GM19238 (cell line): ENCODE data around the gene ADAM20.
"Not testable (repeated sequence)": the region's sequence is repeated elsewhere in the genome, so short reads cannot be mapped to it uniquely, and the experiment has no call there.

Experiments used
- DNase-seq: peaks from one replicate; pipeline ENCODE4 v3.0.0; 2011; ENCODE audit warnings: low spot score; ENCODE audit not compliant: insufficient read length

Gene ADAM20

GRCh38 chr14:70534904-70535303 lies at the start of gene ADAM20:
ADAM20 (minus strand) TSS chr14:70535004; CDS start chr14:70524757, 10,247 bp downstream.
- no peak for DNase-seq

DNA sequence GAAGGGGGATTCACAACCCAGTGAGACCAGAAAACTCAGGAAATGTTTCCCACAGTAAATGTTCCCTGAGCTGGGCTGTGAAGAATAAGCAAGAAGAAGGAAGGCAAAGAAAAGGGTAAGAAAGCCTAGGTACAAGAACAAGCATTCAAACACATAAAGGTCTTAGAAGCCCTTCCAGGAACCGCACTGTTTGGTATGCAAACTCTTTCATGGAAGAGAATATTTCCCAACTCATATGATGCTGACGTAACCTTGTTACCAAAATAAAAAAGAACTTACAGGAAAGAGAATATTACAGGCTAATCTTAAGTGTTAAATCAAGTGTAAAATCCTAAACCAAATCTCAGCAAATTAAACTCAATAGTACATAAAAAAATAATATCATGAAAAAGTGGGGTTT lies 42.1 kb upstream of the ADAM20 start:
- no peak for DNase-seq

DNA sequence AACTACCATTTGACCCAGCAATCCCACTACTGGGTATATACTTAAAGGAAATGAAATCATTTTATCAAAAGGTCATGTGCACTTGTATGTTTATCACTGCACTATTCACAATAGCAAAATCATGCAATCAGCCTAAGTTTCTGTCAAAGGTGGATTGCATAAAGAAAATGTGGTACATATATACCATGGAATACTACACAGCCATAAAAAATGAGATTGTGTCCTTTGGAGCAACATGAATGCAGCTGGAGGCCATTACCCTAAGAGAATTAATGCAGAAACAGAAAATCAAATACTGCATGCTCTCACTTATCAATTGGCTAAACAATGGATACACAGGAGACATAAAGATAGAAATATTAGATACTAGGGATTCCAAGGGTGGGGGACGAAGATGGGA lies 38.2 kb upstream of the ADAM20 start:
- no peak for DNase-seq

DNA sequence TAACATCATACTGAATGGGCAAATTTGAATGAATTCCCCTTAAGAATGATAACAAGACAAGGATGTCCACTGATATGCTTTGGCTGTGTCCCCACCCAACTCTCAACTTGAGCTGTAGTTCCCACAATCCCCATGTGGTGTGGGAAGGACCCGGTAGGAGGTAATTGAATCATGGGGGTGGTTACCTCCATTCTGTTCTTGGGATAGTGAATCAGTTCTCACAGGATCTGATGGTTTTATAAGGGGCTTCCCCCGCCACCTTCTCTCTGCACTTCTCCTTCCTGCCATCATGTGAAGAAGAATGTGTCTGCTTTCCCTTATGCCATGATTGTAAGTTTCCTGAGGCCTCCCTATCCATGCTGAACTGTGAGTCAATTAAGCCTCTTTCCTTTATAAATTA lies 36.3 kb upstream of the ADAM20 start:
- no peak for DNase-seq

DNA sequence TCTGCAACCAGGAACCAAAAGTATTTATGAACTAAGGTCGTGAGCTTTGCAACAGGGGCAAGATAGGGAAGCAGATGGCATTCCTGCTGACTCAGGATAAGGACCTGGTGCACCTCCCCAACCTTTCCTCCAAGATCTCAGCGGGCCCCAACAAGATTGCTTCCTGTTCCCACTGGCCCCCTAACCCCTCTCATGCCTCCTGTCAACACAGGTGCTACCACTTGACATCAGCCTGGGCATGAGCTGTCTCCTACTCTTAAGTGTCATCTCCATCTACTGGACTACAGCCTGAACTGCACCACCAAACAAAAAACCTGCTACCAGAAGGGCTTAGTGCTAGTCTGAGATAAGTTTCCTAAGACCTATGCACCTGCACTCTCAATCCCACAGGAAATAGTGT lies 33.0 kb upstream of the ADAM20 start:
- DNase-seq, result peak; percentile 7

GRCh38 chr14:70563869-70564268 lies 29.1 kb upstream of the ADAM20 start:
- no peak for DNase-seq

DNA sequence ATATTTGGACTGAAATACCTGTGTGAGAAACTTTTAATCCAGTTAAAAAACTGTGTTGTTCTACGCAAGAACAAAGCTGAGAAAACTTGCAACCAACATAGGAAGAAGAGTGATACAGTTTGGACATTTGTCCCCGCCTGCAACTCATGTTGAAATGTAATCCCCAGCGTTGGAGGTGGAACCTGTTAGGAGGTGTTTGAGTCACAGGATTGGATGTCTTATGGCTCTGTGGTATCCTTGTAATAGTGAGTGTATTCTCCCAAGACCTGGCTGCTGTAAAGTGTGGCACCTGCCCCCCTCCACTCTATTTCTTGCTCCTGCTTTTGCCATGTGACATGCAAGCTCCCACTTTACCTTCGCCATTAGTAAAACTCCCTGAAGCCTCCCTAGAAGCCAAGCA lies 28.6 kb upstream of the ADAM20 start:
- DNase-seq, result no peak

DNA sequence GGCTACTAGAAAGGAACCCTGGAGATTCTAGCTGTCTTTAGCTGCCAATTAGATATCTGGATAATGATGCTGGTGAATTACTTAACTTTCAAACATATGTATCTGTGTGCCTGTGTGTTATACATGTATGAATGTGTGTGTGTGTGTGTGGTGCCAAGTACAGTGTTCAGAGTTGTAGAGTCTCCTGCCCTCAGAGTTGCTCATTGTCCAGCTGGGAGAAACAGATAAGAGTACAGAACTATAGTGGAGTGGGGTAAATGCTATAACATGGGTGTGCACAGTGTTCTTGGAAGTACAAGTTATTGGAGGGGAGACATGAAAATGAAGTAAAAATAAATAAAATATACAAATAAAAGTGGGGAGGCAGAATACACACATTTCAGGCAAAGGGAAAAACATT lies 23.6 kb upstream of the ADAM20 start:
- no peak for DNase-seq

- DNase-seq, result no peak
These were observed 21.1 kb upstream of the ADAM20 start for GRCh38 chr14:70555890-70556289.

- DNase-seq, result no peak
These were observed 3.3 kb upstream of the ADAM20 start for GRCh38 chr14:70538087-70538486.

DNA sequence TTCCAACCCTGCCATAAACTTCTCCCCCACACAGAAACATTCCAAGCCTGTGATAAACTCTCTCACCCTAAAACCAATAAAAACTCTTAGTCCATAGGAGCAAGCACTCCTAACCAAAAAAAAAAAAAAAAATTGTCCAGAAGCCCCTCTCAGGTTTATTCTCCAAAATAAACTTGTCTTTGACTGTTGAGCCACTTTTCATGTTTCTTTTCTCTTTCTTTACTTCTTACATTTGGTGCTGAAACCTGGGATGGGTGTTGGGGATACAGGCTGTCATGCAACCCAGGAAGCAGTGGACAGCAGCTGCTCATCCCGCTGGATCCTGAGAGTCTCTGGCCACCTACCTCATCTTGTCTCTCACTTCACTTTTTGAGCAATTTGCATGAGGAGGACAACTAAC lies 2.0 kb upstream of the ADAM20 start:
- no peak for DNase-seq

- no peak for DNase-seq
These were observed 4.4 kb downstream of the ADAM20 start for GRCh38 chr14:70530417-70530816.

GRCh38 chr14:70527501-70528105 lies 7.2 kb downstream of the ADAM20 start:
- no peak for DNase-seq

DNA sequence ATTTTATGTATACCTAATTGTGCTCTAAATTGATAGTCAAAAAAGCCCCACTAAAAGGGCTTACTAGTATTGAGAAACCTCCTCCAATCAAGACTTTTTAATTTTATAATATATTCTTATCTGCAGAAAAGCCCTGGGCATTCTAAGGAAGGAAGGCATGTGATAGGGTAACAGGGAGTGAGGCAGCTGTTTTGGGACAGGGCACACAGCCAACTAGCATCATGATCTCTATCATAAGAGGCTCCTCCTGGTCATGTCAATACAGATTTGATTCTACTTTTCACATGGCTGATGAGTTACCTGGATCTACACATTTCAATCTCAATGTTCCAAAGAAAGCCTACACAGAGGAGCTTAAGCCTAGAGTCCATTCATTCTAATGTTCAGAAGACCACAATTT lies 9.1 kb downstream of the ADAM20 start:
- DNase-seq, result no peak

- DNase-seq, result no peak
These were observed 19.0 kb downstream of the ADAM20 start for GRCh38 chr14:70515811-70516210.

DNA sequence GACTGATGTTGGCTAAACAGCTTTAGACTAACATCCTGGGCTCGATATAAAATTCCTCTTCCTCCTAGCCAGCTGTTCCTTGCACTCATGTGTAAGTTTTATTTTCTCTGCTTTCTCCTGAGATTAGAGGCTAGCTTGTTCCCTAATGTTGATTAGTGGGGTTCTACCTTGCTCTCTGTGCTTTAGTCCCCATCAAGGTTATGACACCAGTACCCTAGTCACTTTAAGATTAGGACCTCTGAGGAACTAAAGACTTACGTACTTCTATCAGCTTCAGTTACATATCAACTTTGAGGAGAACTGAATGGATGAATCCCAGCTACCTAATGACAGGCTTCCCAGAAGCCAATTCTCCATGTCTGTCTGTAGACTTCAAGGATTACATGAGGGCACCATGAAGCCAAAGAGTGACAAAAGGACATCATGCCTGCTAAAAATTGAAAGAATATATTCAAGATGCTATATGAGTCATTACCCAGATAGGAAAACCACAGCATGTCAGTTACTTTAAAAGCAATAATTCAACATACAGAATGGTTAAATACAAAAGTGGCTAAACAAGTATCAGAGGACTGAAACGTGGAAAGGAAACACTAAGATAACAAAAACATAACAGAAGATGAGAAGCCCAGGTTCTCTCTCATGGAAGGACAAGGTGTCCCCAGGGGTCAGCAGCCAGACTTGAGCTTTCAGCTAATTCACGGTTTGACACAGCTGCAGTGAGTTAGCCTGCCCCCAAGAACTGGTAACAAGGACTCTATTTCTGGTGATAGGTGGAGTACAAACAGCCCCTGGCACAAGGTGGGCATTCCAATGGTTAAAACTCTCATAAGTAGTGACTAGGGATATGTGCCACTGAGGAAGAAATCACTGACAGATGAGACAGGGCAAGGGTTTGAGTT lies 20.4 kb downstream of the ADAM20 start:
- DNase-seq, result no peak

DNA sequence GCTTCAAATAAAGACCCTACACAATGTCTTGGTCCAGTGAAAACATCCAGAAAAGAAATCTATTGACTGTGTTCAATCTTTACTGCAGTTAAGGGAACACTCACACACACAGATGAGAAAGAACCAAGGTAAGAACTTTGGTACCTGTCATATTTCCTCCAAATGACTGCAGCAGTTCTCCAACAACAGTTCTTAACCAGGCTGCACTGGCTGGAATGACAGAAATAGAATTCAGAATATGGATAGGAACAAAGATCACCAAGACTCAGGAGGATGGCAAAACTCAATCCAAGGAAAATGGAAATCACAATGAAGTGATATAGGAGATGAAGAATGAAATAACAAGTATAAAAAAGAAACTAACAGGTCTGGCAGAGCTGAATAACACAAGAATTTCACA lies 36.6 kb downstream of the ADAM20 start:
- no peak for DNase-seq

DNA sequence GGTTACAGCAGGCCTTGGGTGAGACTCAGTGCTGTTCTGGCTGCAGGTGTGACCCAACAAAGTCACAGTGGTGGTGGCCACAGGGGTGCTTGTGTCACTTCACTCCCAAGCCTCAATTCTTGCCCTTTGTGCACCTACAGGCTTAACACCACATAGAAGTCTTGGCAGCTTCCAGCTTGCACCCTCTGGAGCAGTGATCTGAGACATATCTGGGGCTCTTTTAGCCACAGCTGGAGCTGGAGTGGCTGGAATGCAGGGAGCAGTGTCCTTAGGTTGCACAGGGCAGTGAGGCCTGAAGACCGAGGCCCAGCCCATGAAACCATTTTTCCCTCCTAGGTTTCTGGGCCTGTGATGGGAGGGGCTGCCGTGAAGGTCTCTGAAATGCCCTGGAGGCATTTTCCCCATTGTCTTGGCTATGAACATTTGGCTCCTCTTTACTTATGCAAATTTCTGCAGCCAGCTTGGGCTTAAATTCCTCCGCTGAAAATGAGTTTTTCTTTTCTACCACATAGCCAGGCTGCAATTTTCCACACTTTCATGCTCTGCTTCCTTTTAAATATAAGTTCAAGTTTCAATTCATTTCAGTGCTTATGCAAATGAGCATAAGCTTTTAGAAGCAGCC lies 45.1 kb downstream of the ADAM20 start:
- DNase-seq, result no peak

GRCh38 chr14:70477356-70478105 lies 57.3 kb downstream of the ADAM20 start:
- not testable (repeated sequence) for DNase-seq

- DNase-seq, result not testable (repeated sequence)
These were observed 59.3 kb downstream of the ADAM20 start for GRCh38 chr14:70475459-70475858.

- no peak for DNase-seq
These were observed 61.0 kb downstream of the ADAM20 start for GRCh38 chr14:70473825-70474224.
